Measurements from ENCODE around the gene CRY2. TPM values are rescaled to one million over a fixed set of nuclear protein-coding genes. Genes with fewer than 3 reads are reported as not detected.

CRY2 gene
- total and polyA plus RNA-seq, 2 experiments from 2014 or later: 9.5 to 15.4 TPM

GRCh38 chr11:45899086-45899447 is 51.8 kb downstream of the CRY2 start (continued):
- TF ChIP-seq, protein P1, sequence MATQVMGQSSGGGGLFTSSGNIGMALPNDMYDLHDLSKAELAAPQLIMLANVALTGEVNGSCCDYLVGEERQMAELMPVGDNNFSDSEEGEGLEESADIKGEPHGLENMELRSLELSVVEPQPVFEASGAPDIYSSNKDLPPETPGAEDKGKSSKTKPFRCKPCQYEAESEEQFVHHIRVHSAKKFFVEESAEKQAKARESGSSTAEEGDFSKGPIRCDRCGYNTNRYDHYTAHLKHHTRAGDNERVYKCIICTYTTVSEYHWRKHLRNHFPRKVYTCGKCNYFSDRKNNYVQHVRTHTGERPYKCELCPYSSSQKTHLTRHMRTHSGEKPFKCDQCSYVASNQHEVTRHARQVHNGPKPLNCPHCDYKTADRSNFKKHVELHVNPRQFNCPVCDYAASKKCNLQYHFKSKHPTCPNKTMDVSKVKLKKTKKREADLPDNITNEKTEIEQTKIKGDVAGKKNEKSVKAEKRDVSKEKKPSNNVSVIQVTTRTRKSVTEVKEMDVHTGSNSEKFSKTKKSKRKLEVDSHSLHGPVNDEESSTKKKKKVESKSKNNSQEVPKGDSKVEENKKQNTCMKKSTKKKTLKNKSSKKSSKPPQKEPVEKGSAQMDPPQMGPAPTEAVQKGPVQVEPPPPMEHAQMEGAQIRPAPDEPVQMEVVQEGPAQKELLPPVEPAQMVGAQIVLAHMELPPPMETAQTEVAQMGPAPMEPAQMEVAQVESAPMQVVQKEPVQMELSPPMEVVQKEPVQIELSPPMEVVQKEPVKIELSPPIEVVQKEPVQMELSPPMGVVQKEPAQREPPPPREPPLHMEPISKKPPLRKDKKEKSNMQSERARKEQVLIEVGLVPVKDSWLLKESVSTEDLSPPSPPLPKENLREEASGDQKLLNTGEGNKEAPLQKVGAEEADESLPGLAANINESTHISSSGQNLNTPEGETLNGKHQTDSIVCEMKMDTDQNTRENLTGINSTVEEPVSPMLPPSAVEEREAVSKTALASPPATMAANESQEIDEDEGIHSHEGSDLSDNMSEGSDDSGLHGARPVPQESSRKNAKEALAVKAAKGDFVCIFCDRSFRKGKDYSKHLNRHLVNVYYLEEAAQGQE (IDR thresholded peaks at IDR 0.05; ENCODE audit: unreplicated experiment): no peak
- no peak for TF ChIP-seq ZNF114 (CRISPR knock-in tag; IDR thresholded peaks at IDR 0.05)
- no peak for TF ChIP-seq CTCF (conservative IDR thresholded peaks at IDR 0.05; ENCODE audit: low read depth in 2 of 2)
- no peak for TF ChIP-seq CREB1 (CRISPR knock-in tag; IDR thresholded peaks at IDR 0.05; ENCODE audit: low read depth)
- TF ChIP-seq NANOG (IDR thresholded peaks at IDR 0.05; ENCODE audit: borderline replicate concordance): no peak
- no peak for TF ChIP-seq ZNF331 (CRISPR knock-in tag; IDR thresholded peaks at IDR 0.05; ENCODE audit: low read depth)
- TF ChIP-seq POLR2AphosphoS5 (IDR thresholded peaks at IDR 0.05; ENCODE audit: low read depth): no peak
- TF ChIP-seq JUNB (IDR thresholded peaks at IDR 0.05; ENCODE audit: unreplicated experiment): no peak
- TF ChIP-seq EZH2phosphoT487 (IDR thresholded peaks at IDR 0.05; ENCODE audit: unreplicated experiment): no peak
- TF ChIP-seq STAT1 (IDR thresholded peaks at IDR 0.05; ENCODE audit: unreplicated experiment): no peak
- TF ChIP-seq ETS1 (IDR thresholded peaks at IDR 0.05): no peak

GRCh38 chr11:45899448-45900174 is 52.3 kb downstream of the CRY2 start:
- Histone ChIP-seq H3K27me3 (ENCODE audit: insufficient read depth) (peaks cover 3% of the 10 kb centered on the region; the same call in 1 of the 2 replicates), H2AFZ (no peak overlapping the region), H3K4me1 (ENCODE audit: insufficient read depth) (peaks cover 21% of the 10 kb centered on the region), H3K36me3 (ENCODE audit: insufficient read depth) (no peaks in the 10 kb centered on the region), H3K4me3 (peak overlapping the region; percentile 75), H3F3A (replicated peaks; ENCODE audit: low read depth) (0 out of 2 replicates have a peak, but pooled peaks cover 5% of the 10 kb centered on the region), H3K79me2 (replicated peaks; ENCODE audit: insufficient read depth) (no peaks in the 10 kb centered on the region; the same call in 1 of the 2 replicates), H3K9me2 (ENCODE audit: insufficient read depth) (no peaks in the 10 kb centered on the region), H3K27ac (ENCODE audit: low read depth) (no peak overlapping the region), H4K20me1 (replicated peaks; ENCODE audit: insufficient read depth) (peaks cover 6% of the 10 kb centered on the region), H3K4me2 (peak overlapping the region; percentile 99)
- Mint-ChIP-seq H3K4me1 (peaks cover 24% of the 10 kb centered on the region), H3K9me3 (no peaks in the 10 kb centered on the region), H3K27me3 (ENCODE audit: insufficient read depth, low read depth, poor library complexity) (peaks cover 18% of the 10 kb centered on the region), H3K4me3 (peak overlapping the region; percentile 74), H3K27ac (no peak overlapping the region), H3K36me3 (ENCODE audit: low read depth) (peaks cover 15% of the 10 kb centered on the region)
- peak; percentile 68 for ATAC-seq
- peak; percentile 97 for DNase-seq (ENCODE audit: low spot score)
- TF ChIP-seq ZNF331 (CRISPR knock-in tag; IDR thresholded peaks at IDR 0.05; ENCODE audit: low read depth) (no peak), CREB1 (CRISPR knock-in tag; IDR thresholded peaks at IDR 0.05; ENCODE audit: low read depth) (peak; percentile 77)
- TF ChIP-seq, protein P1 (IDR thresholded peaks at IDR 0.05; ENCODE audit: unreplicated experiment): peak; percentile 90

Measured in GM23338 (cell line).